ENCODE results near the gene AQP6. TPM values are rescaled to one million over a fixed set of nuclear protein-coding genes. Genes with fewer than 3 reads are reported as not detected.
A peak's percentile ranks its signal among the peaks of the same experiment; 100 is the strongest.

AQP6 gene
- polyA plus RNA-seq, 4 donors, result 16.0 to 22.1 (median 19.6) TPM

GRCh38 chr12:50024805-50025186 lies 52.0 kb downstream of the AQP6 start:
- no peak for DNase-seq (ENCODE audit: low read depth in 4 of 4, low spot score in 3 of 4)

- peak; percentile 97 to 99 (median 98) for DNase-seq (ENCODE audit: low read depth in 4 of 4, low spot score in 3 of 4)
Observed at GRCh38 chr12:50025187-50026059, 52.7 kb downstream of the AQP6 start, which contains the start of gene RACGAP1. Gene RACGAP1, minus strand, starts transcription at chr12:50025494. Its CDS starts 8,779 bp downstream, at chr12:50016715.

- DNase-seq (ENCODE audit: low read depth in 4 of 4, low spot score in 3 of 4), result no peak
Observed at GRCh38 chr12:50026691-50027090, 53.9 kb downstream of the AQP6 start.

Other genes with a start within 250 kb of the AQP6 start
- 100 to 1,000 TPM; 770 to 908 (median 840) TPM for gene TMBIM6, start 231.4 kb upstream of the AQP6 start, polyA plus RNA-seq (ENCODE audit: insufficient read length in 4 of 4)
- 10 to 100 TPM; 17.0 to 21.8 (median 17.4) TPM for gene NCKAP5L, start 144.5 kb upstream of the AQP6 start, polyA plus RNA-seq (ENCODE audit: insufficient read length in 4 of 4)
- 1 to 10 TPM; 7.9 to 8.5 (median 8.3) TPM for gene BCDIN3D, start 129.8 kb upstream of the AQP6 start, polyA plus RNA-seq (ENCODE audit: insufficient read length in 4 of 4)
- gene FAIM2, start 69.0 kb upstream of the AQP6 start, polyA plus RNA-seq (ENCODE audit: insufficient read length in 4 of 4), result 1 to 10 TPM; 1.3 to 6.1 (median 4.6) TPM
- 100 to 1,000 TPM in 2 of 4 donors, 10 to 100 TPM in 2; 93.0 to 265 (median 104) TPM for gene AQP2, start 22.2 kb upstream of the AQP6 start, polyA plus RNA-seq (ENCODE audit: insufficient read length in 4 of 4)
- 1 to 10 TPM; 1.7 to 4.0 (median 2.0) TPM for gene AQP5, start 11.1 kb upstream of the AQP6 start, polyA plus RNA-seq (ENCODE audit: insufficient read length in 4 of 4)
- gene RACGAP1, start 52.5 kb downstream of the AQP6 start, polyA plus RNA-seq (ENCODE audit: insufficient read length in 4 of 4), result 10 to 100 TPM; 42.4 to 54.4 (median 49.8) TPM
- 1 to 10 TPM; 3.4 to 4.8 (median 4.6) TPM for gene ASIC1, start 84.6 kb downstream of the AQP6 start, polyA plus RNA-seq (ENCODE audit: insufficient read length in 4 of 4)
- gene SMARCD1, start 112.4 kb downstream of the AQP6 start, polyA plus RNA-seq (ENCODE audit: insufficient read length in 4 of 4), result 100 to 1,000 TPM; 165 to 182 (median 176) TPM
- gene GPD1, start 131.1 kb downstream of the AQP6 start, polyA plus RNA-seq (ENCODE audit: insufficient read length in 4 of 4), result 10 to 100 TPM; 52.2 to 82.4 (median 64.7) TPM
- gene COX14, start 139.3 kb downstream of the AQP6 start, polyA plus RNA-seq (ENCODE audit: insufficient read length in 4 of 4), result 10 to 100 TPM; 50.6 to 62.1 (median 52.5) TPM
- 10 to 100 TPM; 72.5 to 82.9 (median 75.4) TPM for gene CERS5, start 194.4 kb downstream of the AQP6 start, polyA plus RNA-seq (ENCODE audit: insufficient read length in 4 of 4)